Natural killer cell treated with Interleukin-12 subunit alpha and Interleukin-12 subunit beta and Interleukin-15 and Interleukin-18, amount 100 ng/mL, for 72 hours (primary cell): ENCODE data around the gene SLC4A8. TPM values are rescaled to one million over a fixed set of nuclear protein-coding genes. Genes with fewer than 3 reads are reported as not detected.
A peak's percentile ranks its signal among the peaks of the same experiment; 100 is the strongest.

Experiments used
- ATAC-seq, 2 donors: fragments of 150-1000 bp; cut with Tn5 transposase in 1 of 2; sonication (Bioruptor Pico), chemical (Tn5 transposase) in 1 of 2; 2 replicates each; pipeline ENCODE4 v1.10.0; 2021
- DNase-seq: peaks from one replicate; pipeline ENCODE4 v3.0.0; 2022; ENCODE audit warnings: low spot score
- H3K27ac Mint-ChIP-seq, 2 donors: 1 replicate in 1 of 2; 2 replicates in 1 of 2; pipeline ENCODE4 v1.8.0; 2022; ENCODE audit warnings: mixed read lengths in 2 of 2, mild to moderate bottlenecking in 1 of 2, moderate library complexity in 1 of 2
- H3K27me3 Mint-ChIP-seq, 2 donors: 1 replicate in 1 of 2; 2 replicates in 1 of 2; pipeline ENCODE4 v1.8.0; 2022; ENCODE audit warnings: mixed read lengths in 2 of 2
- H3K36me3 Mint-ChIP-seq: one replicate; pipeline ENCODE4 v1.8.0; 2022; ENCODE audit warnings: mixed read lengths
- H3K4me1 Mint-ChIP-seq, 2 donors: 1 replicate in 1 of 2; 2 replicates in 1 of 2; pipeline ENCODE4 v1.8.0; 2022; ENCODE audit warnings: low read depth in 2 of 2, mixed read lengths in 2 of 2, mild to moderate bottlenecking in 1 of 2
- H3K4me3 Mint-ChIP-seq: one replicate; pipeline ENCODE4 v1.8.0; 2022; ENCODE audit warnings: mixed read lengths
- H3K9me3 Mint-ChIP-seq: 2 replicates; pipeline ENCODE4 v1.8.0; 2022; ENCODE audit warnings: mixed read lengths
- total RNA-seq, 2 donors: library from RNA; stranded (reverse); gene quantifications; one replicate each; pipeline ENCODE4 v1.2.3, GENCODE V29; 2022

The SLC4A8 gene
- total RNA-seq, 2 donors from 2014 or later, result 4.3 to 6.3 TPM

- no peaks in the 10 kb centered on the region for H3K9me3 Mint-ChIP-seq
- H3K27ac Mint-ChIP-seq, result no peak overlapping the region
- H3K36me3 Mint-ChIP-seq, result no peaks in the 10 kb centered on the region
- DNase-seq, result no peak
- H3K4me1 Mint-ChIP-seq, result peaks cover 11 to 15% of the 10 kb centered on the region in 2 donors
- H3K4me3 Mint-ChIP-seq, result no peak overlapping the region
- no peak for ATAC-seq
- no peaks in the 10 kb centered on the region for H3K27me3 Mint-ChIP-seq
These were observed 97.1 kb downstream of the SLC4A8 start for GRCh38 chr12:51521554-51522276.

- Mint-ChIP-seq H3K9me3 (no peaks in the 10 kb centered on the region), H3K36me3 (no peaks in the 10 kb centered on the region), H3K27me3 (no peaks in the 10 kb centered on the region), H3K4me3 (no peak overlapping the region), H3K27ac (no peak overlapping the region), H3K4me1 (peaks cover 11 to 15% of the 10 kb centered on the region in 2 donors)
- DNase-seq (no peak), ATAC-seq (no peak)
These were observed 98.1 kb downstream of the SLC4A8 start for GRCh38 chr12:51522696-51523095.

- no peaks in the 10 kb centered on the region for H3K36me3 Mint-ChIP-seq
- no peaks in the 10 kb centered on the region for H3K4me1 Mint-ChIP-seq
- DNase-seq, result no peak
- no peak overlapping the region for H3K4me3 Mint-ChIP-seq
- no peak for ATAC-seq
- H3K27me3 Mint-ChIP-seq, result no peaks in the 10 kb centered on the region
- no peaks in the 10 kb centered on the region for H3K9me3 Mint-ChIP-seq
- H3K27ac Mint-ChIP-seq, result no peak overlapping the region
These were observed 99.8 kb downstream of the SLC4A8 start for GRCh38 chr12:51524386-51524901.

- H3K9me3 Mint-ChIP-seq, result no peaks in the 10 kb centered on the region
- no peaks in the 10 kb centered on the region for H3K4me1 Mint-ChIP-seq
- no peak for ATAC-seq
- peaks cover 0 to 4% of the 10 kb centered on the region in 2 donors for H3K27me3 Mint-ChIP-seq
- H3K36me3 Mint-ChIP-seq, result no peaks in the 10 kb centered on the region
- DNase-seq, result no peak
- H3K27ac Mint-ChIP-seq, result no peak overlapping the region
- no peak overlapping the region for H3K4me3 Mint-ChIP-seq
These were observed 100.9 kb downstream of the SLC4A8 start for GRCh38 chr12:51525518-51525917.

- Mint-ChIP-seq H3K36me3 (no peaks in the 10 kb centered on the region), H3K9me3 (no peaks in the 10 kb centered on the region), H3K4me1 (peaks cover 0 to 7% of the 10 kb centered on the region in 2 donors), H3K27me3 (peaks cover 7 to 13% of the 10 kb centered on the region in 2 donors), H3K4me3 (no peak overlapping the region), H3K27ac (peak overlapping the region in 1 of 2 donors; percentile 22)
- DNase-seq (no peak), ATAC-seq (no peak)
These were observed 103.3 kb downstream of the SLC4A8 start for GRCh38 chr12:51527966-51528365.

GRCh38 chr12:51528852-51529650 lies 104.4 kb downstream of the SLC4A8 start:
- no peak overlapping the region for H3K27ac Mint-ChIP-seq
- H3K27me3 Mint-ChIP-seq, result peaks cover 13% of the 10 kb centered on the region in 2 donors
- no peak overlapping the region for H3K4me3 Mint-ChIP-seq
- no peak for ATAC-seq
- peaks cover 0 to 7% of the 10 kb centered on the region in 2 donors for H3K4me1 Mint-ChIP-seq
- H3K36me3 Mint-ChIP-seq, result no peaks in the 10 kb centered on the region
- DNase-seq, result no peak
- no peaks in the 10 kb centered on the region for H3K9me3 Mint-ChIP-seq

GRCh38 chr12:51529651-51529970 lies 105.0 kb downstream of the SLC4A8 start:
- Mint-ChIP-seq H3K27ac (no peak overlapping the region), H3K9me3 (no peaks in the 10 kb centered on the region), H3K4me1 (peaks cover 0 to 7% of the 10 kb centered on the region in 2 donors), H3K27me3 (peaks cover 16 to 19% of the 10 kb centered on the region in 2 donors), H3K4me3 (no peak overlapping the region), H3K36me3 (no peaks in the 10 kb centered on the region)
- DNase-seq (no peak), ATAC-seq (no peak)

- peak overlapping the region in 1 of 2 donors; percentile 16 for H3K27ac Mint-ChIP-seq
These were observed 105.6 kb downstream of the SLC4A8 start for GRCh38 chr12:51530208-51530607.

GRCh38 chr12:51531284-51531977 lies 106.8 kb downstream of the SLC4A8 start:
- Mint-ChIP-seq H3K27ac (peak overlapping the region in 1 of 2 donors; percentile 55), H3K4me1 (peaks cover 0 to 7% of the 10 kb centered on the region in 2 donors), H3K36me3 (no peaks in the 10 kb centered on the region), H3K27me3 (peaks cover 22 to 29% of the 10 kb centered on the region in 2 donors), H3K9me3 (no peaks in the 10 kb centered on the region), H3K4me3 (no peak overlapping the region)
- ATAC-seq (no peak), DNase-seq (no peak)

More at GRCh38 chr12:51530208-51530607, 105.6 kb downstream of the SLC4A8 start:
- DNase-seq (no peak), ATAC-seq (no peak)
- no peaks in the 10 kb centered on the region for H3K36me3 Mint-ChIP-seq
- peaks cover 19 to 21% of the 10 kb centered on the region in 2 donors for H3K27me3 Mint-ChIP-seq
- H3K4me1 Mint-ChIP-seq, result peaks cover 0 to 7% of the 10 kb centered on the region in 2 donors
- no peak overlapping the region for H3K4me3 Mint-ChIP-seq
- no peaks in the 10 kb centered on the region for H3K9me3 Mint-ChIP-seq

- H3K36me3 Mint-ChIP-seq, result no peaks in the 10 kb centered on the region
- DNase-seq (peak; percentile 75), ATAC-seq (peak; percentile 86)
- peaks cover 22 to 29% of the 10 kb centered on the region in 2 donors for H3K27me3 Mint-ChIP-seq
- peaks cover 0 to 7% of the 10 kb centered on the region in 2 donors for H3K4me1 Mint-ChIP-seq
- no peak overlapping the region for H3K4me3 Mint-ChIP-seq
- no peaks in the 10 kb centered on the region for H3K9me3 Mint-ChIP-seq
- H3K27ac Mint-ChIP-seq, result peak overlapping the region in 1 of 2 donors; percentile 55
These were observed 107.4 kb downstream of the SLC4A8 start for GRCh38 chr12:51531978-51532497.

GRCh38 chr12:51533799-51534198 lies 109.2 kb downstream of the SLC4A8 start:
- H3K27me3 Mint-ChIP-seq, result peaks cover 22 to 29% of the 10 kb centered on the region in 2 donors
- H3K36me3 Mint-ChIP-seq, result no peaks in the 10 kb centered on the region
- H3K4me3 Mint-ChIP-seq, result no peak overlapping the region
- H3K4me1 Mint-ChIP-seq, result peaks cover 0 to 7% of the 10 kb centered on the region in 2 donors
- H3K9me3 Mint-ChIP-seq, result no peaks in the 10 kb centered on the region
- ATAC-seq (no peak), DNase-seq (no peak)
- H3K27ac Mint-ChIP-seq, result no peak overlapping the region

- ATAC-seq, result no peak
- H3K4me3 Mint-ChIP-seq, result no peak overlapping the region
- no peak overlapping the region for H3K27ac Mint-ChIP-seq
- DNase-seq, result no peak
- H3K36me3 Mint-ChIP-seq, result no peaks in the 10 kb centered on the region
- no peaks in the 10 kb centered on the region for H3K9me3 Mint-ChIP-seq
- H3K27me3 Mint-ChIP-seq, result peaks cover 22 to 29% of the 10 kb centered on the region in 2 donors
- peaks cover 0 to 7% of the 10 kb centered on the region in 2 donors for H3K4me1 Mint-ChIP-seq
These were observed 109.8 kb downstream of the SLC4A8 start for GRCh38 chr12:51534216-51535074.

GRCh38 chr12:51536159-51536558 lies 111.5 kb downstream of the SLC4A8 start:
- no peaks in the 10 kb centered on the region for H3K9me3 Mint-ChIP-seq
- H3K4me3 Mint-ChIP-seq, result no peak overlapping the region
- H3K4me1 Mint-ChIP-seq, result peaks cover 0 to 7% of the 10 kb centered on the region in 2 donors
- H3K27ac Mint-ChIP-seq, result no peak overlapping the region
- peaks cover 13 to 29% of the 10 kb centered on the region in 2 donors for H3K27me3 Mint-ChIP-seq
- ATAC-seq, result no peak
- no peaks in the 10 kb centered on the region for H3K36me3 Mint-ChIP-seq
- no peak for DNase-seq
